ENCODE data around the gene ZBTB8OS. TPM values are rescaled to one million over a fixed set of nuclear protein-coding genes. Genes with fewer than 3 reads are reported as not detected.
A peak's percentile ranks its signal among the peaks of the same experiment; 100 is the strongest.
"Not testable (repeated sequence)": the region's sequence is repeated elsewhere in the genome, so short reads cannot be mapped to it uniquely, and the experiment has no call there.

ZBTB8OS gene
- polyA plus RNA-seq (2011; rRNA removed): 21.1 and 50.9 TPM in 2 replicates
- polyA minus RNA-seq (2011; rRNA and poly(A)+ RNA removed): 5.8 and 6.4 TPM in 2 replicates

DNA sequence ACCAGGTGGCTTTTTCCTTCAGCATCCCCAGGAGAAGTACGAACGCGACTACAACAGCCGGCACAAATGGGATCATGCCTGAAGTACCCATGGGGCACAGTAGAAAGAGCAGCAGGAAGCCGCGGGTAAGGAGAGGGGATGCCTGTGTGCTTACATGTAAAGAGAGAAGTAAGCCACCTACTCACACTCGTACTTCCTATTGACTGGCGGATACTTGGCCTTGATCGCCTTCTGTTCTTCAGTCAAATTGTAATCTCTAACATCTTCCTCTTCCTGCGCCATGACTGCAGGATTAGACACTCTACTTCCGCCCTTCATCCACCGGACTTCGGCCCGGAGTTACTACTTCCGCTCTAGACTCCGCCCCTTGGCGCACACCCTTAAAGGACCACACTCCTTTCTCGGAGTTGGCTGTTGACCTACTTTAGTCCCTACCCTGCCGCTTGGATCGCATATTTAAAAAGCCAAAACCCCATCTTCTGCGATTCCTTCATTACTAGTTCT is at the start of gene ZBTB8OS:
Gene ZBTB8OS (minus strand): TSS at position 303 of the 504 bp plus-strand sequence. CDS start 21 bp downstream, at position 282.
- TF ChIP-seq, protein P1, sequence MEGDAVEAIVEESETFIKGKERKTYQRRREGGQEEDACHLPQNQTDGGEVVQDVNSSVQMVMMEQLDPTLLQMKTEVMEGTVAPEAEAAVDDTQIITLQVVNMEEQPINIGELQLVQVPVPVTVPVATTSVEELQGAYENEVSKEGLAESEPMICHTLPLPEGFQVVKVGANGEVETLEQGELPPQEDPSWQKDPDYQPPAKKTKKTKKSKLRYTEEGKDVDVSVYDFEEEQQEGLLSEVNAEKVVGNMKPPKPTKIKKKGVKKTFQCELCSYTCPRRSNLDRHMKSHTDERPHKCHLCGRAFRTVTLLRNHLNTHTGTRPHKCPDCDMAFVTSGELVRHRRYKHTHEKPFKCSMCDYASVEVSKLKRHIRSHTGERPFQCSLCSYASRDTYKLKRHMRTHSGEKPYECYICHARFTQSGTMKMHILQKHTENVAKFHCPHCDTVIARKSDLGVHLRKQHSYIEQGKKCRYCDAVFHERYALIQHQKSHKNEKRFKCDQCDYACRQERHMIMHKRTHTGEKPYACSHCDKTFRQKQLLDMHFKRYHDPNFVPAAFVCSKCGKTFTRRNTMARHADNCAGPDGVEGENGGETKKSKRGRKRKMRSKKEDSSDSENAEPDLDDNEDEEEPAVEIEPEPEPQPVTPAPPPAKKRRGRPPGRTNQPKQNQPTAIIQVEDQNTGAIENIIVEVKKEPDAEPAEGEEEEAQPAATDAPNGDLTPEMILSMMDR (IDR thresholded peaks at IDR 0.05; ENCODE audit: insufficient read depth, low read depth, low read length): no peak
- CTCF ChIA-PET: no interaction called here
- Histone ChIP-seq H3K36me3 (ENCODE audit: control insufficient read depth, insufficient read depth, low read length) (peaks cover 7% of the 10 kb centered on the region), H3K27me3 (ENCODE audit: control insufficient read depth, insufficient read depth, low read length) (no peaks in the 10 kb centered on the region), H3K4me3 (ENCODE audit: low read depth, low read length) (peak within 1 kb of the TSS; percentile 87)
- POLR2A ChIA-PET: interaction anchor here (0.5 to 1.0 kb wide), 4 partner anchors 11 to 53 kb away, joined by 3 to 5 read pairs (median 4); no protein-coding TSS in a partner anchor
- DNase-seq (ENCODE audit: low read depth): peak; percentile 53

DNA sequence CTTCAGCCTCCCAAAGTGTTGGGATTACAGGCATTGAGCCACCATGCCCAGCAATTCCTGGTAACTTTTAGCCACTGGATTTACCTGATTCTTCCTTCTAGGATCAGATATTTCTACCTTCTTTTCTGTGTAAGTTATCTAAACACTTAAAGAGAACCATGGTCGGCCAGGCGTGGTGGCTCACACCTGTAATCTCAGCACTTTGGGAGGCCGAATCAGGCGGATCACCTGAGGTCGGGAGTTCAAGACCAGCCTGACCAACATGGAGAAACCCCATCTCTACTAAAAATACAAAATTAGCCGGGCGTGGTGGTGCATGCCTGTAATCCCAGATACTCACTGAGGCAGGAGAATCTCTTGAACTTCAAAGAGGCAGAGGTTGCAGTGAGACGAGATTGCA is 46.6 kb upstream of the ZBTB8OS start:
- ChIA-PET POLR2A (interaction anchor here (0.7 kb wide), 1 partner anchor 158 kb away, joined by 4 read pairs; the partner anchor contains the start of gene ZBTB8A), CTCF (interaction anchor here (1.4 kb wide), 1 partner anchor 77 kb away, joined by 3 read pairs; no protein-coding TSS in a partner anchor)
- DNase-seq (ENCODE audit: low read depth); H3K27me3 ChIP-seq (ENCODE audit: control insufficient read depth, insufficient read depth, low read length); H3K4me3 ChIP-seq (ENCODE audit: low read depth, low read length): not testable (repeated sequence)
- H3K36me3 ChIP-seq (ENCODE audit: control insufficient read depth, insufficient read depth, low read length): peaks cover 13% of the 10 kb centered on the region

DNA sequence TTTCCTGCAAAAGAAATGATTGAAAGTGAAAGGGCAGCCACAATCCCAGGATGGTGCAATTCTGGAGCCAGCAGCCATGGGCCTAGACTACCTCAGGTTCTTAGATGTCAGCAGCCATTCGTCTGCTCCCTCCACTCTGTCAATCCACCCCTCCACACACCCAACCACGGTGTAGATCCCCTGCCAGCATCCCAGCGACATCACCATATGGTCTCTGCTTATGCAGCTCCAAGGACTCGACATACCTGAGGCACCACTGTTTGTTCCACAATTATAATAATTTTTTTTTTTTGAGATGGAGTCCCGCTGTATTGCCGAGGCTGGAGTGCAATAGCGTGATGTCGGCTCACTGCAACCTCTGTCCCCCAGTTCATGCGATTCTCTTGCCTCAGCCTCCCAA is 45.7 kb upstream of the ZBTB8OS start:
- DNase-seq (ENCODE audit: low read depth): no peak
- ChIA-PET CTCF (interaction anchor here (1.9 kb wide), 1 partner anchor 10 kb away, joined by 6 read pairs; no protein-coding TSS in a partner anchor), POLR2A (interaction anchor here (0.7 kb wide), 1 partner anchor 157 kb away, joined by 4 read pairs; the partner anchor contains the start of gene ZBTB8A)
- TF ChIP-seq, protein P1 (IDR thresholded peaks at IDR 0.05; ENCODE audit: insufficient read depth, low read depth, low read length): no peak
- Histone ChIP-seq H3K27me3 (ENCODE audit: control insufficient read depth, insufficient read depth, low read length) (no peaks in the 10 kb centered on the region), H3K36me3 (ENCODE audit: control insufficient read depth, insufficient read depth, low read length) (peaks cover 13% of the 10 kb centered on the region), H3K4me3 (ENCODE audit: low read depth, low read length) (no peak overlapping the region)

DNA sequence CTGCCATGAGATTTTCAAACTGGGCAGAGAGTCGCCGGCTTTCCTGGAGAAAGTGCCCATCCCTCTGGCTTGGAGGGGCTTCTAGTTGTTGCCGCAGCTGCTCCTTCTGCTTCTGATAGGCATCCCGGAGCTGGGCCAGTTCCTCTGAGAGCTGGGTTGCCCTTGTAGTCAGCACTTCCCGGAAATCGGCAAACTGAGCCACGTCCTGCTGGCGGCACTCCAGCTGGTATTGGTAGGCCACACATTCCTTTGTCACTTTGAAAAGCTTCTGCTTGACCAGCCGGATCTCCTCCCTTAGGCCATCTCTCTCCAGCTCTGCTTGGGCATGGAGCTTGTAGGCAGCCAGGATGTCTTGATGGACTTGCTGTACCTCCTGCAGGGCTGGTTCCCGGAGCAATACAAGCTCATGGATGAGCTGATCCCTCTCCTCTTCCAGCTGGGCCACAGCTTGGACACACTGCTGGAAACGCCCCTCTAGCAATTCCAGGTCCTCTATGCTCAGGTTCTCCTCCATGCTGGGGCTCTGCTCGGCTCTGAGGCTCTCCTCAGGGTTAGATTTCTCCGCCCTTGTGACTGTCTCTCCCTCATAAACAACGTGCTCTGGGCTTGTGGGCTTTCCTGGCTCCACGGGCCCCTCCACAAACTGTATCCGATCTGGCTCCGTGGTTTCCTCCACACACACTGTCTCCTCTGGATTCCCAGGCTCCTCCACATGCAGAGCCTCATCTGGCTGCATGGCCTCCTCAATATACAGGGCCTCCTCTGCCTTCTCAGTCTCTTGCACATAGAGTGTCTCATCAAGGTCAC is 45.0 kb upstream of the ZBTB8OS start:
- ChIA-PET POLR2A (no interaction called here), CTCF (interaction anchor here (1.9 kb wide), 1 partner anchor 11 kb away, joined by 6 read pairs; no protein-coding TSS in a partner anchor)
- no peak for DNase-seq (ENCODE audit: low read depth)
- H3K4me3 ChIP-seq (ENCODE audit: low read depth, low read length): no peak overlapping the region
- H3K36me3 ChIP-seq (ENCODE audit: control insufficient read depth, insufficient read depth, low read length): peaks cover 13% of the 10 kb centered on the region
- TF ChIP-seq, protein P1 (IDR thresholded peaks at IDR 0.05; ENCODE audit: insufficient read depth, low read depth, low read length): no peak
- H3K27me3 ChIP-seq (ENCODE audit: control insufficient read depth, insufficient read depth, low read length): no peaks in the 10 kb centered on the region

DNA sequence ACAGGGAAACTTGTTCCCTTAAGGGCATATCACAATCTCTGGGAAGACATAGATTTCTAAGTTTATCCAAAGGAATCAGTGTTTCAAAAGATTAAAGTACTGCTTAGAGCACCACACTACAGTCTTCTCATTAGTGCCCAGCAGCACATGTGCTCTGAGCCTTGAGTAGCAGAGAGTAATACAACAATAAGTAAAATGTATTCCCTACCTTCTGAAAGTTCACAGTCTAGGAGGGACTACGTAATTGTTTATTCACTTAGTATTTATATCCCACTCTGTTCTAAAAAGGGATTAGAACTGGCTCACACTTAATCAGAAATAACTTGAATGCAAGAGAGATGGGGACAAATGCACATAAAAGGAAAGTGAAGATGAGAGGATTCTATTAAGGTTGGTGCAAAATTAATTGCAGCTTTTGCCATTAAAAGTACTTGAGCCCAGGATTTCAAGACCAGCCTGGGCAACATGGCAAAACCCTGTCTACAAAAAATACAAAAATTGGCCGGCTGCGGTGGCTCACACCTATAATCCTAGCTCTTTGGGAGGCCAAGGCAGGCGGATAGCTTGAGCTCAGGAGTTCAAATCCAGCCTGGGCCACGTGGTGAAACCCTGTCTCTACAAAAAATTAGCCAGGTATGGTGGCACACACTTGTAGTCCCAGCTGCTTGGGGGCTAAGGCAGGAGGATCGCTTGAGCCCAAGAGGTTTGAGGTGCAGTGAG is 43.3 kb upstream of the ZBTB8OS start:
- no peak for DNase-seq (ENCODE audit: low read depth)
- POLR2A ChIA-PET: interaction anchor here (0.7 kb wide), 1 partner anchor 58 kb away, joined by 7 read pairs; no protein-coding TSS in a partner anchor

More for the DNA sequence above, 43.3 kb upstream of the ZBTB8OS start:
- TF ChIP-seq, protein P1 (IDR thresholded peaks at IDR 0.05; ENCODE audit: insufficient read depth, low read depth, low read length): no peak
- no peak overlapping the region for H3K4me3 ChIP-seq (ENCODE audit: low read depth, low read length)
- CTCF ChIA-PET: interaction anchor here (0.9 to 1.3 kb wide), 2 partner anchors 19 to 22 kb away, joined by 3 read pairs; no protein-coding TSS in a partner anchor
- H3K36me3 ChIP-seq (ENCODE audit: control insufficient read depth, insufficient read depth, low read length): peaks cover 13% of the 10 kb centered on the region
- no peaks in the 10 kb centered on the region for H3K27me3 ChIP-seq (ENCODE audit: control insufficient read depth, insufficient read depth, low read length)

Data from BJ (cell line).